HG02852 (cell line): ENCODE measurements around the gene S100A11.

Experiments
- ATAC-seq: cut with Tn5 transposase; IDR thresholded peaks from one replicate; pipeline ENCODE4 v1.9.1; 2021; ENCODE audit warnings: mild to moderate bottlenecking, moderate library complexity; ENCODE audit not compliant: unreplicated experiment

The S100A11 gene

GRCh38 chr1:152003846-152004442 is 32.9 kb downstream of the S100A11 start:
- no peak for ATAC-seq

- ATAC-seq: no peak
Measured at GRCh38 chr1:152002960-152003359, 33.8 kb downstream of the S100A11 start.

GRCh38 chr1:152001631-152002584 is 34.9 kb downstream of the S100A11 start:
- no peak for ATAC-seq

- no peak for ATAC-seq
Measured at GRCh38 chr1:152000964-152001630, 35.7 kb downstream of the S100A11 start.

- no peak for ATAC-seq
Measured at GRCh38 chr1:151998611-151999362, 38.0 kb downstream of the S100A11 start.

GRCh38 chr1:151997284-151997570 is 39.6 kb downstream of the S100A11 start:
- ATAC-seq: no peak

GRCh38 chr1:151995774-151996173 is 41.0 kb downstream of the S100A11 start:
- no peak for ATAC-seq

- no peak for ATAC-seq
Measured at GRCh38 chr1:151994956-151995355, 41.8 kb downstream of the S100A11 start.

GRCh38 chr1:151993734-151994496 is 42.9 kb downstream of the S100A11 start, which contains the start of gene S100A10:
Gene S100A10, minus strand, starts transcription at chr1:151993859. Its CDS starts 7,629 bp downstream, at chr1:151986230.
- ATAC-seq: peak; percentile 32

GRCh38 chr1:151993084-151993733 is 43.6 kb downstream of the S100A11 start:
- ATAC-seq: peak; percentile 38

- no peak for ATAC-seq
Measured at GRCh38 chr1:151992303-151993083, 44.3 kb downstream of the S100A11 start.

GRCh38 chr1:151991663-151992302 is 45.0 kb downstream of the S100A11 start:
- ATAC-seq: no peak

GRCh38 chr1:151990856-151991198 is 46.0 kb downstream of the S100A11 start:
- ATAC-seq: no peak

- ATAC-seq: no peak
Measured at GRCh38 chr1:151990058-151990855, 46.5 kb downstream of the S100A11 start.

- ATAC-seq: no peak
Measured at GRCh38 chr1:151989211-151989862, 47.5 kb downstream of the S100A11 start.

GRCh38 chr1:151988405-151988923 is 48.3 kb downstream of the S100A11 start:
- ATAC-seq: no peak
